GM23338 (cell line): ENCODE data around the gene KCNQ1OT1.

Experiments used
- EZH2 ChIP-seq: fragments of 200-600 bp; sonication (generic); IDR thresholded peaks from one replicate; pipeline ENCODE4 v1.8.0; 2017; ENCODE audit warnings: antibody characterized with exemption, mild to moderate bottlenecking, low read depth; ENCODE audit not compliant: unreplicated experiment
- EZH2phosphoT487 ChIP-seq: fragments of 200-600 bp; sonication (generic); IDR thresholded peaks from one replicate; pipeline ENCODE4 v1.8.1; 2018; ENCODE audit warnings: antibody characterized with exemption; ENCODE audit not compliant: unreplicated experiment
- REST ChIP-seq: IDR thresholded peaks from one replicate; pipeline ENCODE4 v1.6.1; 2018; ENCODE audit warnings: antibody characterized with exemption; ENCODE audit not compliant: unreplicated experiment
- TF ChIP-seq, protein P1 (sequence below), 2 experiments: fragments of 200-600 bp in 1 of 2; sonication (generic) in 1 of 2; conservative IDR thresholded peaks; 2 replicates each; pipeline versions ENCODE4 v1.5.1 to v1.6.1; 2016 to 2017; ENCODE audit warnings: antibody characterized with exemption in 2 of 2, low read depth in 2 of 2, mild to moderate bottlenecking in 2 of 2, moderate library complexity in 1 of 2

DNA sequence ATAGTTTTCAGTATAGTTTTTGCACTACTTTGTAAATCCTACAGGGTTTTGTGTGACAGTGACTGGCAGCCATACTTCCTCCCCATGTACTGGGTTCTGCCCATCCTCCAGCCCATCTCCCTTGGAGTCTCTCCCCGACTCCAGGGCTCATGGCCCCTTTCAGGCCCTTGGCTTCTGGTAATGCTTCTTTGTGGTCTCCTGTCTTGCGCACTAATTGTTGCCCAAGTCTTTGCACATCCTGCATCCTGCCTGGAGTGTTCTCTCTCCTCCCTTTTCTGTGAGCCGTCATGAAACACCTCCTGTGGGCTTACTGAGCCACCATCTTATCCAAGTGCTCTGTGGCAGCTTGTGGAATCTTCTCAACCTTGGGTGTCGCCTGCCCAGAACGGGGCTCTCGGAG lies 11.4 kb upstream of the KCNQ1OT1 start:
- TF ChIP-seq, protein P1, sequence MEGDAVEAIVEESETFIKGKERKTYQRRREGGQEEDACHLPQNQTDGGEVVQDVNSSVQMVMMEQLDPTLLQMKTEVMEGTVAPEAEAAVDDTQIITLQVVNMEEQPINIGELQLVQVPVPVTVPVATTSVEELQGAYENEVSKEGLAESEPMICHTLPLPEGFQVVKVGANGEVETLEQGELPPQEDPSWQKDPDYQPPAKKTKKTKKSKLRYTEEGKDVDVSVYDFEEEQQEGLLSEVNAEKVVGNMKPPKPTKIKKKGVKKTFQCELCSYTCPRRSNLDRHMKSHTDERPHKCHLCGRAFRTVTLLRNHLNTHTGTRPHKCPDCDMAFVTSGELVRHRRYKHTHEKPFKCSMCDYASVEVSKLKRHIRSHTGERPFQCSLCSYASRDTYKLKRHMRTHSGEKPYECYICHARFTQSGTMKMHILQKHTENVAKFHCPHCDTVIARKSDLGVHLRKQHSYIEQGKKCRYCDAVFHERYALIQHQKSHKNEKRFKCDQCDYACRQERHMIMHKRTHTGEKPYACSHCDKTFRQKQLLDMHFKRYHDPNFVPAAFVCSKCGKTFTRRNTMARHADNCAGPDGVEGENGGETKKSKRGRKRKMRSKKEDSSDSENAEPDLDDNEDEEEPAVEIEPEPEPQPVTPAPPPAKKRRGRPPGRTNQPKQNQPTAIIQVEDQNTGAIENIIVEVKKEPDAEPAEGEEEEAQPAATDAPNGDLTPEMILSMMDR (conservative IDR thresholded peaks at IDR 0.05; ENCODE audit: low read depth in 2 of 2): no peak
- no peak for TF ChIP-seq REST
- TF ChIP-seq EZH2phosphoT487: no peak
- no peak for TF ChIP-seq EZH2
